LNCAP (cell line): ENCODE results near the gene TMEM72.

Source experiments
- TF ChIP-seq, protein P1 (sequence below): fragments of 450-650 bp; IDR thresholded peaks from 2 replicates; pipeline ENCODE4 v1.5.1; 2017; ENCODE audit warnings: mild to moderate bottlenecking

Gene TMEM72

DNA sequence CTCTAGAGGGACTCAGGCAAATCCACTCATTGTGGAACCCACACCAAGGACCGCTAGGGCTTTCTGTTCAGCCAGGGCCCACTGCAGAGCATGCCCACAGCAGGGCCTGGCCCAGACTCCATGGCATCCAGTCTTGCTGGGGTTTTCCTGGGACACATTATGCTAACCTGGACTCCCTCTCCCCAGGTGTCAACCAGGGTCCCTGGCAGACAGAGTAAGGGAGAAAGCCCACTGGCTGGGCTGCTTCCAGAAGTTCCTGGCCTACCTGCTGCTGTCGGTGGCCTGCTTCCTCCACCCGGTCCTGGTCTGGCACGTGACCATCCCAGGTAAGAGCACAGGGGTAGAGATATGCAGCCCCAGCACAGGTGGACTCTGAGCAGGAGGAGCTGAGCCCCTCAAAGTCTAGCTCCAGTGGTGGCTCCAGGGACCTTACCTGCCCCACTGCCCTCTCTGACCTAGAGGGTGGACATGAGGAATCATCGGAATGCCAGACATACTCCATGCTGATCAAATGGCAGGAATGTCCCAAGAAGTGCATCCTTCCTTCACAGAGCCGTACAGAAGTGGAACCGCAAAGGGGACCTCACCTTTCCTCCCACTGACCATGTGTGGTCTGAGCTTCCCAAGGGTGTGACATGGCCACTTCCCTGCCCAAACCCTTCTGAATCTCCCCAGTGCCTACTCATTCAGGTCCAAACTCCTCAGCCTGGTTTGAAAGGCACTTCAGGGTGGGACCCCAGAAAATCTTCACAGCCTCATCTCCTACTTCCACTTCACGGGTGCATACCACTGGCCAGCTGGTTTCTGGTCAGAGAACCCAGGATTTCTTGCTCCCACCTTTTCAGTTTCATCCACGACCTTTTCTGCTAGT lies 22.5 kb downstream of the TMEM72 start:
- TF ChIP-seq, protein P1, sequence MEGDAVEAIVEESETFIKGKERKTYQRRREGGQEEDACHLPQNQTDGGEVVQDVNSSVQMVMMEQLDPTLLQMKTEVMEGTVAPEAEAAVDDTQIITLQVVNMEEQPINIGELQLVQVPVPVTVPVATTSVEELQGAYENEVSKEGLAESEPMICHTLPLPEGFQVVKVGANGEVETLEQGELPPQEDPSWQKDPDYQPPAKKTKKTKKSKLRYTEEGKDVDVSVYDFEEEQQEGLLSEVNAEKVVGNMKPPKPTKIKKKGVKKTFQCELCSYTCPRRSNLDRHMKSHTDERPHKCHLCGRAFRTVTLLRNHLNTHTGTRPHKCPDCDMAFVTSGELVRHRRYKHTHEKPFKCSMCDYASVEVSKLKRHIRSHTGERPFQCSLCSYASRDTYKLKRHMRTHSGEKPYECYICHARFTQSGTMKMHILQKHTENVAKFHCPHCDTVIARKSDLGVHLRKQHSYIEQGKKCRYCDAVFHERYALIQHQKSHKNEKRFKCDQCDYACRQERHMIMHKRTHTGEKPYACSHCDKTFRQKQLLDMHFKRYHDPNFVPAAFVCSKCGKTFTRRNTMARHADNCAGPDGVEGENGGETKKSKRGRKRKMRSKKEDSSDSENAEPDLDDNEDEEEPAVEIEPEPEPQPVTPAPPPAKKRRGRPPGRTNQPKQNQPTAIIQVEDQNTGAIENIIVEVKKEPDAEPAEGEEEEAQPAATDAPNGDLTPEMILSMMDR = no peak

DNA sequence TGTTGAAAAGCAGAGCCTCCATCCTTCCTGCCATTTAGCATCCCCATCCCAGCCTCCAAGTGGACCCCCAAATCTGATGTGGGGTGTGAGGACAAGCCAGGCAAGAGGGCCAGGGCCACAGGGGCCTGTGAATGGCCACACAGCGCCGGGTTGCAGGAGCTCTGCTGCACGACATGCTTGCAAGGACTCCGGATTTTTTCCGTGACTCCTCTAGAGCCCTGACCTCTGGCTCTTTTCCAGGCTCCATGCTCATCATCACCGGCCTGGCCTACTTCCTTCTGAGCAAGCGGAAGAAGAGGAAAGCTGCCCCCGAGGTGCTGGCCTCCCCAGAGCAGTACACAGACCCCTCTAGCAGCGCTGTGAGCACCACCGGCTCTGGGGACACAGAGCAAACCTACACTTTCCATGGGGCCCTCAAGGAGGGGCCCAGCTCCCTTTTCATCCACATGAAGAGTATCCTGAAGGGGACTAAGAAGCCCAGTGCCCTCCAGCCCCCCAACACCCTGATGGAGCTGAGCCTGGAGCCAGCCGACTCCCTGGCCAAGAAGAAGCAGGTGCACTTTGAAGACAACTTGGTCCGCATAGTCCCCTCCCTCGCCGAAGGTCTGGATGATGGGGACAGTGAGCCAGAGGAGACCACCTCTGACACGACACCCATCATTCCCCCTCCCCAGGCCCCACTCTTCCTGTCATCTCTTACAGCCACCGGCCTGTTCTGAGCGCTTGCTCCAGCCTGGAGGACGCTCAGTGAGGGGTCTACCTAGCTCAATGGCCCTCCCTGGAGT lies 23.5 kb downstream of the TMEM72 start:
- TF ChIP-seq, protein P1 = no peak

DNA sequence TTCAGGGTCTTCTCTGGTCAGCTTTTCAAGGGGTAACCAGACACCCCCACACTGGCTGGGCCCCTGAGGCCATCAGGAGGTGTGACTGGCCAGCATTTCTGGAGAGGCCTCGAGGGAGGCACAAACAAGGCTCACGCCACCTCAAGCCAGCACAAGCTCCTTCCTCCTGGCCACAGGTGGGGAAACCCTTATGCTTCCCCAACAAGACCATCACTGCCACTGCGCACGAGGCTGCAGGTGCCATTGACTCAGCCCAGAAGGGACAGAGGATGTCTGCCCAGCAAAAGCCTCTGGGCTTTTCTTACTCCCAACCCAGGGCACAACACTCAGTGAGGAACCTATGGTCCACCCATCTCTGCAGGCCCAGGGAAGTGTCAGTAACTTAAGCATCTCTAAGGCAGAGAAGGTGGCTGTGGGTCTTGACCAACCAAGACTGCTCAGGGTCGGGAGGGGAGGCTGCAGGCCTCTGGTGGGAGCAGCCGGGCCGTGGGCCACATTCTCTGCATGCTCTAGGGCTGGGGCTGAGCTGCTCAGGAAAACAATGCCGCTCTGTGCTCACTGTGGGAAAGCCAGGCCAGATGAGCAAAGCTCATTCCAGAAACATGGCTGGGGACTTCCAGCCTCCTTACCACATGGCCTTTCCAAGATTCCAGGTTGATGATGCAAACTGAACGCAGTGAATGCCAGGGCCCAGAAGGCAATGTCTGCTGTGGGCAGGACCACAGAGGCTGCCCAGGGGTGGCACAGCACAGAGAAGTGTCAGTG lies 24.2 kb downstream of the TMEM72 start:
- TF ChIP-seq, protein P1 = no peak

DNA sequence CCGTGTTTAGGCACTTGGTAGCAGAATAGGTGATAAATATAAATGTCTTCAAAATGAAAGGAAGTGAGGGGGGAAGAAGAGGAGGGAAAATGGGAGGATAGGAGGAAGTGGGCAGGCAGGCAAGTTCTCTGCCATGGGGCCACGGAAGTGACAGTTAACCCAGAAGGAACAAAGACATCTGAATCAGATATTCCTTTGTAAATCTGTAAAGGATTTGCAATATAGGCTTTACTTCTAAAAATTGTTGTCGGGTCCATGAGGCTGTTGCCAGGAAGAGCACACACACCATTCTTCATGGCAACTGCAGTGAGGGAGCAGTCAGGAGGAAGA lies 24.8 kb downstream of the TMEM72 start:
- TF ChIP-seq, protein P1 = no peak

DNA sequence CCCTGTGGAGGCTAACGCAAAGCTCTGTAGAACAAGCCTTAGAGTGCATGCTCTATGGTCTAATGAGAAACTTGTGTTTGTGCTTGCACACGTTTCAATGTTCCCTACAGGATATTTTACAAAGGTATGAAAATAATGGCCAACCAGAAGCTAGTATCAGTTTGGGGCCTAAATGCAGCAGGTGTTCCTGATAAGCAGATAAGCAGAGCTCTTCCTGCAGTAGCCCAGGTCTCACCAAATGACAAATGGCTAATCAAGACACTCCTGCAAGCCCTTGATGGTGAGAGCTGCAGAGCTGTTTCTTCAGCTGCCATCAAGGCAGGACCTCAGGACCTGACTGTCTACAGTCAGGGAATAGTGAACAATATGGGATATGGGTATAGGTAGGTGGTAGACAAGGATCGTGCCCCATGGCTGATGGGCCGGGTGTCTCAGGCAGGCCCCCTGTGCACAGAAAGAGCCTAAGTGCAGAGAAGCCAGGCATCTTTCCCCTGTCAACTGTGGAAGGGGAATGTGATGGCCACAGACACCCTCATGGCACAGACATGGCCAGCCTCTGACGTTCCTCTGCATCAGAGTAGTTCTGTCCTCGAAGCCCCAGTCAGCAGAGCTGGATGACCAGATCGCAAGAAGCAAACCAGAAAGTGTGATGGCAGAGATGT lies 25.3 kb downstream of the TMEM72 start:
- TF ChIP-seq, protein P1 = no peak

DNA sequence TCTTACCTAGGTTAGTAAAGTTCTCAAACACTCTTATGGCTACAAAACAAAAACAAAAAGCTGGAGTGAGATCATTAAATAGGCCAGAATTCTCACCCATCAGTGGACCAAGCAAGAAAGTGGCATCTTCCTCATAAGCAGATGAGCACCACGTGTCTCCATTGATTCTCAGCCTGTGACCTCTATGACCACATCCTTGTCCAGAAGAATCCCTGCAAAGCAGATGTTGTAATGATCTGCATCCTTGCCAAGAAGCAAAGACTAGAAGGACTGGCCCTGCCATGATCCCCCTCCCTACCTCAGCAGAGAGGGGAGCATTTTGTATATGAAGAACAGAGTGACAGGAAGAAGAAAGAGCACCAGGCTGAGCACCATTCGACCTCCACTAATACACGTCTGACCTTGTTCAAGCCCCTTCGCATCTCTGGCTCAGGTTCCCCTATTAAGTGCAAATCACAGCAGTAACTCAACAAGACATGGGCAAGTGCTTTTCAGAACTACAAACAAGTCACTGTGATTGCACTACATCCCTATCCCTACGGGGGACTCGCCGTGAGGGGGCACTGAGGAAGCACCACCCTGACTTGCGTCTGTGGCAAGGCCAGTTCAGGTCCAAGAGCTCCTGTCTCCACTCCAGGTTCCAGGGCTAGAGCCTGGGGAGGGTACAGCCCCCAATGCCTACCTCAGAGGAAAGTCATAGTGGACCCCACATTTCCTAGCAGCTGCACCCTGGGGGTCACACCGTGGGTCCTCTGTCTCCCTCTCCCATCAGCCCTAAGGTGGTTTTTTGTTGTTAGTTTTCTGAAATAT lies 26.3 kb downstream of the TMEM72 start:
- TF ChIP-seq, protein P1 = no peak
